Measurements from ENCODE around the gene PIM3.

- TF ChIP-seq SP1 (CRISPR knock-in tag; conservative IDR thresholded peaks at IDR 0.05) (no peak), CTCF (IDR thresholded peaks at IDR 0.05) (no peak), PREB (CRISPR knock-in tag; IDR thresholded peaks at IDR 0.05; ENCODE audit: borderline replicate concordance) (no peak), NR1H2 (CRISPR knock-in tag; IDR thresholded peaks at IDR 0.05) (no peak), ZBTB43 (CRISPR knock-in tag; IDR thresholded peaks at IDR 0.05) (no peak), TCF7 (CRISPR knock-in tag; IDR thresholded peaks at IDR 0.05; ENCODE audit: low read depth) (no peak), TEAD4 (CRISPR knock-in tag; IDR thresholded peaks at IDR 0.05) (no peak), ZNF671 (CRISPR knock-in tag; IDR thresholded peaks at IDR 0.05) (no peak), ZNF532 (CRISPR knock-in tag; IDR thresholded peaks at IDR 0.05; ENCODE audit: borderline replicate concordance) (no peak), JUN (CRISPR knock-in tag; IDR thresholded peaks at IDR 0.05) (no peak)
Observed at GRCh38 chr22:50001388-50002231, 41.0 kb downstream of the PIM3 start.
